Ovary (tissue), 9 donors: Measurements from ENCODE around the gene PRPF40A. TPM values are rescaled to one million over a fixed set of nuclear protein-coding genes. Genes with fewer than 3 reads are reported as not detected.

Experiments
- DNase-seq, 5 donors: peaks; one replicate each; pipeline ENCODE4 v3.0.0-alpha.2; 2019 to 2020
- H3K27ac ChIP-seq, 2 donors: fragments of 200-600 bp; one replicate each; pipeline versions ENCODE4 v1.5.1 to v1.8.0; 2019 to 2022
- H3K27me3 ChIP-seq: fragments of 200-600 bp; one replicate; pipeline ENCODE4 v1.8.0; 2022
- H3K36me3 ChIP-seq: fragments of 200-600 bp; sonication (generic); one replicate; pipeline ENCODE4 v1.5.1; 2019
- H3K4me1 ChIP-seq: one replicate; pipeline ENCODE4 v1.8.1; 2013; ENCODE audit warnings: mild to moderate bottlenecking, moderate library complexity; ENCODE audit not compliant: insufficient read depth
- H3K4me3 ChIP-seq: fragments of 200-600 bp; sonication (generic); one replicate; pipeline ENCODE4 v1.5.1; 2017
- H3K9me3 ChIP-seq, 2 donors: fragments of 200-600 bp in 1 of 2; sonication (generic) in 1 of 2; one replicate each; pipeline versions ENCODE4 v1.5.1 to v1.8.1; 2013 to 2019; ENCODE audit warnings: mild to moderate bottlenecking in 1 of 2, moderate library complexity in 1 of 2
- CTCF ChIP-seq, 3 donors: fragments of 450-650 bp in 2 of 3; fragments of 200-600 bp in 1 of 3; IDR thresholded peaks; one replicate each; pipeline versions ENCODE4 v1.5.1 to v1.8.0; 2016 to 2022; ENCODE audit warnings: antibody characterized with exemption in 3 of 3, mild to moderate bottlenecking in 1 of 3
- EP300 ChIP-seq: sonication (generic); formaldehyde crosslinking; IDR thresholded peaks from one replicate; pipeline ENCODE4 v1.6.1; 2017; ENCODE audit warnings: antibody characterized with exemption
- POLR2A ChIP-seq: fragments of 450-650 bp; IDR thresholded peaks from one replicate; pipeline ENCODE4 v1.6.1; 2017; ENCODE audit warnings: antibody characterized with exemption, mild to moderate bottlenecking, moderate library complexity
- WGBS, 3 donors: extraction: QIAGEN DNeasy Blood & Tissue Kit in 1 of 3; methylation state at CpG; one replicate each; pipeline versions ENCODE4 v1.1.5 to v1.1.7; 2013 to 2017; 5-methylcytosine and 5-hydroxymethylcytosine counted together
- intact Hi-C, 4 donors: fragments of 100-400 bp; cut with DNase I; formaldehyde crosslinking; loops; one replicate each; pipeline versions ENCODE4 v1.11.0 to v1.15.1; 2022 to 2023
- polyA plus RNA-seq, 2 donors: library from polyadenylated mRNA; stranded (reverse); fragments of 200-250 nt in 1 of 2; fragments of 350-450 nt in 1 of 2; fragmentation: Illumina TruSeq in 1 of 2; extraction: RNeasy Lipid Tissue Mini Kit (QIAGEN cat#74804) in 1 of 2; gene quantifications; one replicate each; pipeline ENCODE4 v1.2.3, GENCODE V29; 2013 to 2014
- total RNA-seq, 7 donors: library from RNA; depleted of rRNA in 2 of 7; stranded (reverse); fragments of >200 nt in 2 of 7; fragmentation: NEBNext Ultra II Directional in 3 of 7; extraction: Animal tissue kit (Norgen Biotek cat#: 25700) in 3 of 7; gene quantifications; one replicate each; pipeline versions ENCODE4 v1.1.0 to v1.2.4, GENCODE V29; 2016 to 2023
- donor health status: DM: no; HTN: no; CAD: no; lungs with moderate emphysema.
- donor health status: DM: no; HTN: no; CAD: no.
- donor health status: Bipolar disorder and iron deficiency.
- donor health status: DM: yes; HTN: yes; CAD: no.
- donor health status: DM: no; HTN: no; CAD: no.
- donor health status: DM: yes; HTN: yes; CAD: no.

Gene PRPF40A
- total and polyA plus RNA-seq, 9 donors = 27.5 to 81.9 (median 61.9) TPM

DNA sequence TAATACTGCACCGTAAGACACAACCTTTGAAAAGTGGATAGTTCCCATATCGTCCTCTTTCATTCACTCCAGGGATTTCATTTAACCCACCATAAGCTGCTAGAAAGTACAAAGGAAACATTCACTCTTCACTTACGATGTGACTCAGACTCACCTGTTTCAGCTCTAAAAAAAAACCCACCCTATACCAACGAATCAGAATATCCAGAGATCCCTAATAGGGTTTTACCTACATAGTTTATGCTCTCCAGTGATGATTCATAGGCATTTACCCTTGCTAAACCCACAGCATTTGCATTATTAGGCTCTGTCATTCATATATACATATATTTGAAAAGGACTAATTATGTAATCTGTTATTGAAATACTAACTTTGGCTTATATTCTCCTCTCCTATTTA, 60.2 kb downstream of the PRPF40A start:
- WGBS, 3 donors = 76 to 81% (median 78%) methylated on average over 4 of the region's 4 CpGs
- no peaks in the 10 kb centered on the region for H3K4me1 ChIP-seq
- intact Hi-C loops = no loop called here
- no peak overlapping the region for H3K4me3 ChIP-seq
- H3K27ac ChIP-seq = no peak overlapping the region
- no peaks in the 10 kb centered on the region for H3K27me3 ChIP-seq
- DNase-seq = no peak
- no peaks in the 10 kb centered on the region for H3K9me3 ChIP-seq
- TF ChIP-seq EP300 = no peak
- no peak for TF ChIP-seq CTCF (IDR thresholded peaks at IDR 0.05)
- no peak for TF ChIP-seq POLR2A
- no peaks in the 10 kb centered on the region for H3K36me3 ChIP-seq

DNA sequence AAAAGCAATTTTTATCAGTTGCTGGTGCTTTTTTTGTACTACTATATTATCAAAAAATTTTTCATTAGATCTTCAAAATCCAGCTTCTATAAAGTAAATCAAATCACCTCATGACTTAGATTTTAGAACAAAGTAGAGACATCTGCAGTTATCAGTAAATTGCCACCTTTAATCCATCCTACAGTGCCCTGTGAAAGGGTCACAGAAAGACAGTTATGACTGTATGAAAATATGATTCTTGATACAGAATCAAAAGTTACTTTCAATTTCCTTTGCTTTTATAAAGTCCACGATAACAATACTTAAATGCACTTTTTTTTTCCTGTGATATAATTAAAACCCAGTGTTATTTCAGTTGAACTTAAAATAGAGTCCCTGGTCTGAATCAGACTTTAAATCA, 61.4 kb downstream of the PRPF40A start:
- intact Hi-C loops = no loop called here
- Histone ChIP-seq H3K9me3 (no peaks in the 10 kb centered on the region), H3K27me3 (no peaks in the 10 kb centered on the region), H3K4me3 (no peak overlapping the region), H3K36me3 (no peaks in the 10 kb centered on the region), H3K27ac (no peak overlapping the region), H3K4me1 (no peaks in the 10 kb centered on the region)
- no peak for TF ChIP-seq CTCF (IDR thresholded peaks at IDR 0.05)
- no peak for TF ChIP-seq EP300
- no peak for TF ChIP-seq POLR2A
- no peak for DNase-seq
- WGBS, 3 donors = 69 to 84% (median 71%) methylated on average over 1 of the region's 1 CpG

GRCh38 chr2:152651834-152652233, 65.4 kb downstream of the PRPF40A start:
- Histone ChIP-seq H3K27me3 (no peaks in the 10 kb centered on the region), H3K4me1 (peaks cover 1% of the 10 kb centered on the region), H3K36me3 (no peaks in the 10 kb centered on the region), H3K4me3 (no peak overlapping the region), H3K27ac (no peak overlapping the region), H3K9me3 (no peaks in the 10 kb centered on the region)
- DNase-seq = no peak
- TF ChIP-seq CTCF (IDR thresholded peaks at IDR 0.05) (no peak), POLR2A (no peak), EP300 (no peak)
- intact Hi-C loops = no loop called here
- WGBS, 3 donors = 46 to 61% (median 55%) methylated on average over 2 of the region's 2 CpGs

GRCh38 chr2:152650768-152651371, 66.4 kb downstream of the PRPF40A start:
- no peaks in the 10 kb centered on the region for H3K9me3 ChIP-seq
- no peak for DNase-seq
- H3K4me3 ChIP-seq = no peak overlapping the region
- H3K27ac ChIP-seq = no peak overlapping the region
- peaks cover 3% of the 10 kb centered on the region for H3K4me1 ChIP-seq
- H3K36me3 ChIP-seq = no peaks in the 10 kb centered on the region
- no peaks in the 10 kb centered on the region for H3K27me3 ChIP-seq
- TF ChIP-seq EP300 (no peak), POLR2A (no peak), CTCF (IDR thresholded peaks at IDR 0.05) (no peak)
- intact Hi-C loops = no loop called here
- 81 to 89% (median 87%) methylated on average over 6 of the region's 6 CpGs for WGBS, 3 donors
